ENCODE data around the gene DNAH17.

DNA sequence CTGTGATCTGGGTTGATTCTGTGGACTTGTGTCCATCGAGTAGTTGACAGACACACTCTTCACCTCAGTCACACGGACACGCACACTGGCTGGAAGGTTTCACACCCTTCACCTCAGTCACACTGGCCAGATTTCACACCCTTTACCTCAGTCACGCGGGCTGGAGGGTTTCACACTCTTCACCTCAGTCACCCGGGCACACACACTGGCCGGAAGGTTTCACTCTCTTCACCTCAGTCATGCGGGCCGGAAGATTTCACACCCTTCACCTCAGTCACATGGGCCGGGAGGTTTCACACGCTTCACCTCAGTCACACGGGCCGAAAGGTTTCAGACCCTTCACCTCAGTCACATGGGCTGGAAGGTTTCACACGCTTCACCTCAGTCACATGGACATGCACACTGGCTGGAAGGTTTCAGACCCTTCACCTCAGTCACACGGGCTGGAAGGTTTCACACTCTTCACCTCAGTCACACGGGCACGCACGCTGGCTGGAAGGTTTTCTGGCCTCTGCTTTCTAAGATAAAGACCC is 102.5 kb downstream of the DNAH17 start:
- TF ChIP-seq POLR2A (IDR thresholded peaks at IDR 0.05) (no peak), EP300 (IDR thresholded peaks at IDR 0.05) (no peak)
- TF ChIP-seq, protein P1, sequence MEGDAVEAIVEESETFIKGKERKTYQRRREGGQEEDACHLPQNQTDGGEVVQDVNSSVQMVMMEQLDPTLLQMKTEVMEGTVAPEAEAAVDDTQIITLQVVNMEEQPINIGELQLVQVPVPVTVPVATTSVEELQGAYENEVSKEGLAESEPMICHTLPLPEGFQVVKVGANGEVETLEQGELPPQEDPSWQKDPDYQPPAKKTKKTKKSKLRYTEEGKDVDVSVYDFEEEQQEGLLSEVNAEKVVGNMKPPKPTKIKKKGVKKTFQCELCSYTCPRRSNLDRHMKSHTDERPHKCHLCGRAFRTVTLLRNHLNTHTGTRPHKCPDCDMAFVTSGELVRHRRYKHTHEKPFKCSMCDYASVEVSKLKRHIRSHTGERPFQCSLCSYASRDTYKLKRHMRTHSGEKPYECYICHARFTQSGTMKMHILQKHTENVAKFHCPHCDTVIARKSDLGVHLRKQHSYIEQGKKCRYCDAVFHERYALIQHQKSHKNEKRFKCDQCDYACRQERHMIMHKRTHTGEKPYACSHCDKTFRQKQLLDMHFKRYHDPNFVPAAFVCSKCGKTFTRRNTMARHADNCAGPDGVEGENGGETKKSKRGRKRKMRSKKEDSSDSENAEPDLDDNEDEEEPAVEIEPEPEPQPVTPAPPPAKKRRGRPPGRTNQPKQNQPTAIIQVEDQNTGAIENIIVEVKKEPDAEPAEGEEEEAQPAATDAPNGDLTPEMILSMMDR (IDR thresholded peaks at IDR 0.05): no peak
